MCF 10A (cell line): ENCODE data around the gene RHOA. TPM values are rescaled to one million over a fixed set of nuclear protein-coding genes. Genes with fewer than 3 reads are reported as not detected.
"Not testable (repeated sequence)": the region's sequence is repeated elsewhere in the genome, so short reads cannot be mapped to it uniquely, and the experiment has no call there.

Experiments used
- BruUV-seq: library from RNA; stranded (reverse); fragments of 400-500 nt; replicated peaks from 2 replicates; lab custom pipeline; 2021; lab: Mats Ljungman, UMichigan
- CTCF ChIA-PET: fragments of 300-600 bp; sonication (Branson Sonifier 250); formaldehyde crosslinking; extraction: SDS; loops from one replicate; lab custom pipeline; 2021; ENCODE audit warnings: antibody characterized with exemption, inconsistent platforms; lab: Yijun Ruan, JAX
- POLR2A ChIA-PET: fragments of 300-600, 350-650 bp; sonication (Branson Sonifier 250); formaldehyde crosslinking; extraction: SDS; loops from one replicate; lab custom pipeline; 2020; ENCODE audit warnings: antibody characterized with exemption, inconsistent platforms; lab: Yijun Ruan, JAX
- DNase-seq: peaks from one replicate; pipeline ENCODE4 v3.0.0-alpha.2; 2018; ENCODE audit not compliant: unreplicated experiment
- H3K27ac Mint-ChIP-seq: one replicate; pipeline ENCODE4 v1.8.0; 2022; ENCODE audit warnings: mild to moderate bottlenecking, low read depth, mixed read lengths; ENCODE audit not compliant: unreplicated experiment
- H3K27me3 Mint-ChIP-seq: one replicate; pipeline ENCODE4 v1.8.0; 2022; ENCODE audit warnings: mixed read lengths; ENCODE audit not compliant: insufficient read depth, unreplicated experiment
- H3K36me3 Mint-ChIP-seq: one replicate; pipeline ENCODE4 v1.8.0; 2022; ENCODE audit warnings: mild to moderate bottlenecking, moderate library complexity, mixed read lengths; ENCODE audit not compliant: insufficient read depth, unreplicated experiment
- H3K4me1 Mint-ChIP-seq: one replicate; pipeline ENCODE4 v1.8.0; 2022; ENCODE audit warnings: mixed read lengths; ENCODE audit not compliant: insufficient read depth, unreplicated experiment
- H3K4me3 Mint-ChIP-seq: one replicate; pipeline ENCODE4 v1.8.0; 2022; ENCODE audit warnings: mild to moderate bottlenecking, moderate library complexity, mixed read lengths; ENCODE audit not compliant: unreplicated experiment
- H3K9me3 Mint-ChIP-seq: one replicate; pipeline ENCODE4 v1.8.0; 2022; ENCODE audit warnings: mixed read lengths; ENCODE audit not compliant: unreplicated experiment
- CTCF ChIP-seq: fragments of 200-600 bp; IDR thresholded peaks from one replicate; pipeline ENCODE4 v1.8.0; 2022; ENCODE audit warnings: antibody characterized with exemption, mild to moderate bottlenecking; ENCODE audit not compliant: unreplicated experiment
- intact Hi-C: fragments of 100-400 bp; cut with micrococcal nuclease; formaldehyde crosslinking; loops from 2 replicates; pipeline ENCODE4 v1.14.1; 2022
- total RNA-seq: library from RNA; stranded (reverse); gene quantifications from 2 replicates; pipeline ENCODE4 v1.2.3, GENCODE V29; 2022

RHOA gene
- total RNA-seq, 1 experiment from 2014 or later, result 298 TPM

- Mint-ChIP-seq H3K36me3 (peaks cover 44% of the 10 kb centered on the region), H3K4me1 (peaks cover 27% of the 10 kb centered on the region), H3K27ac (no peak overlapping the region), H3K4me3 (no peak overlapping the region), H3K9me3 (no peaks in the 10 kb centered on the region), H3K27me3 (no peaks in the 10 kb centered on the region)
- no TSS peak for BruUV-seq
- intact Hi-C loops, result no loop called here
- ChIA-PET CTCF (interaction anchor here (1.0 kb wide), 1 partner anchor 13 kb away, joined by 8 read pairs; no protein-coding TSS in a partner anchor), POLR2A (no interaction called here)
- TF ChIP-seq CTCF, result no peak
- no peak for DNase-seq
These were observed 10.0 kb downstream of the RHOA start for GRCh38 chr3:49401766-49402165.

GRCh38 chr3:49399461-49399860 lies 12.3 kb downstream of the RHOA start:
- Mint-ChIP-seq H3K4me1 (peaks cover 18% of the 10 kb centered on the region), H3K9me3 (no peaks in the 10 kb centered on the region), H3K27me3 (no peaks in the 10 kb centered on the region), H3K4me3 (no peak overlapping the region), H3K27ac (no peak overlapping the region), H3K36me3 (peaks cover 49% of the 10 kb centered on the region)
- no TSS peak for BruUV-seq
- DNase-seq, result no peak
- intact Hi-C loops, result no loop called here
- TF ChIP-seq CTCF, result no peak
- ChIA-PET CTCF (interaction anchor here (0.6 to 0.7 kb wide), 3 partner anchors 137 to 419 kb away, joined by 3 to 4 read pairs (median 3); no protein-coding TSS in a partner anchor), POLR2A (interaction anchor here (1.0 kb wide), 1 partner anchor 10 kb away, joined by 3 read pairs; no protein-coding TSS in a partner anchor)

- Mint-ChIP-seq H3K27me3 (no peaks in the 10 kb centered on the region), H3K36me3 (peaks cover 51% of the 10 kb centered on the region), H3K9me3 (no peaks in the 10 kb centered on the region), H3K4me3 (no peak overlapping the region), H3K4me1 (peaks cover 18% of the 10 kb centered on the region), H3K27ac (no peak overlapping the region)
- no TSS peak for BruUV-seq
- POLR2A ChIA-PET, result interaction anchor here (0.6 to 1.0 kb wide), 3 partner anchors 11 to 1103 kb away, joined by 3 read pairs; no protein-coding TSS in a partner anchor
- intact Hi-C loops, result no loop called here
- TF ChIP-seq CTCF, result no peak
- CTCF ChIA-PET, result no interaction called here
- DNase-seq, result no peak
These were observed 14.3 kb downstream of the RHOA start for GRCh38 chr3:49397470-49397869.

GRCh38 chr3:49391310-49391709 lies 20.5 kb downstream of the RHOA start:
- DNase-seq, BruUV-seq, intact Hi-C loops, H3K4me3 Mint-ChIP-seq, H3K27ac Mint-ChIP-seq, H3K9me3 Mint-ChIP-seq, CTCF ChIA-PET, POLR2A ChIA-PET, H3K27me3 Mint-ChIP-seq: not testable (repeated sequence)
- Mint-ChIP-seq H3K4me1 (peaks cover 20% of the 10 kb centered on the region), H3K36me3 (peaks cover 28% of the 10 kb centered on the region)
